GM10248 (cell line): ENCODE measurements around the gene BMPR2.
"Not testable (repeated sequence)": the region's sequence is repeated elsewhere in the genome, so short reads cannot be mapped to it uniquely, and the experiment has no call there.

Experiments
- CTCF ChIA-PET: fragments of 300-600 bp; sonication (Branson Sonifier 250); formaldehyde crosslinking; extraction: SDS; loops from one replicate; lab custom pipeline; 2021; ENCODE audit warnings: antibody characterized with exemption; lab: Yijun Ruan, JAX
- POLR2A ChIA-PET: fragments of 350-650 bp; sonication (Branson Sonifier 250); formaldehyde crosslinking; extraction: SDS; loops from one replicate; lab custom pipeline; 2020; ENCODE audit warnings: antibody characterized with exemption; lab: Yijun Ruan, JAX
- DNase-seq: peaks from one replicate; pipeline ENCODE4 v3.0.0; 2012; ENCODE audit errors: extremely low spot score
- CTCF ChIP-seq: IDR thresholded peaks from 2 replicates; pipeline ENCODE4 v1.5.1; 2012; ENCODE audit warnings: mild to moderate bottlenecking, low read depth; ENCODE audit errors: extremely low read depth, missing control alignments, control extremely low read depth

Gene BMPR2

GRCh38 chr2:202378001-202378400, 1.9 kb downstream of the BMPR2 start:
- CTCF ChIA-PET = interaction anchor here (0.6 kb wide), 1 partner anchor 79 kb away, joined by 3 read pairs; no protein-coding TSS in a partner anchor
- POLR2A ChIA-PET = no interaction called here
- DNase-seq = no peak
- no peak for TF ChIP-seq CTCF

DNA sequence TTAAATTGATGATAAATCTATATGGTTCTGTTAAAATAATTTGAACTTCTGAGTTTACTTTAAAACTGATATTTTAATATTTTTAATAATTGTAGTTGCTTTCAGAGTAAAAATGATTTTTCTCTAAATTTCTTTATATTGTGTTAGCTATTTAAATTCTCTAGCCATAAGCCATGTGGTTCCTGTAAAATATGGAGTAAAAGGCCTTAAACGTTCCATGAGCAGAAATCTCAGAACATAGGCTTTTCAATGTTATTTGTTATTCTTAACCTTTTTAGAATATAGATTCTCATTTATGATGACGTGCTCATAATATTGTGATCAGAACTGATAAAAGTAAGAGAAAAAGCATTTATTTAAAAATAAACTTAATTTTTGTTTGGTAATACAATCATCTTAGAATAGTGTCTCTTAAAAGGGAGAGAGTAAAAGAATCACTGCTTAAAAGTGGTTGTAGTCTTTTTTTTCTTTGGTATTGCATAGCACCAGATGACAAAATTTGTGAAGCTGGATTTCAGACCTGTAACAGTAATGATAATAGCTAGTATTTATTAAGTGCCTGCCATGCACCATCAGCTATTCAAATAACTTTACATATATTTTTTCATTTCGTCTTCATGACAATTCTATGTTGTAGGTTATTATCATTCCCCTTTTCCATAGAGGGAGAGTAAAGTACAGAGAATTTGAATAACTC, 2.7 kb downstream of the BMPR2 start:
- POLR2A ChIA-PET = no interaction called here
- DNase-seq = no peak
- CTCF ChIA-PET = no interaction called here
- TF ChIP-seq CTCF = no peak

GRCh38 chr2:202382684-202383083, 6.6 kb downstream of the BMPR2 start:
- no peak for TF ChIP-seq CTCF
- ChIA-PET CTCF (no interaction called here), POLR2A (no interaction called here)
- no peak for DNase-seq

DNA sequence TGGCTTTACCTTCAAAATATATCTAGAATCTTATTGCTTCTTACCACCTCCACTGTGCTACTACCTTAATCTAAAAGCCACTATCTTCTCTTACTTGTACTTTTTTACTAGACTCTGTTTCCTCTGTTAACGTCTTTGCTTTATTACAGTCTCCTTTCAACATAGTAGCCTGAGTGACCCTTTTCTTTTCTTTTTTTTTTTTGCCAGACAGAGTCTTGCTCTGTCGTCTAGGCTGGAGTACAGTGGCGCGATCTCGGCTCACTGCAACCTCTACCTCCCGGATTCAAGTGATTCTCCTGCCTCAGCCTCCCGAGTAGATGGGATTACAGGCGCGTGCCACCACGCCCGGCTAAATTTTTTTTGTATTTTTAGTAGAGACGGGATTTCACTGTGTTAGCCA, 10.4 kb downstream of the BMPR2 start:
- POLR2A ChIA-PET, CTCF ChIA-PET, DNase-seq: not testable (repeated sequence)

DNA sequence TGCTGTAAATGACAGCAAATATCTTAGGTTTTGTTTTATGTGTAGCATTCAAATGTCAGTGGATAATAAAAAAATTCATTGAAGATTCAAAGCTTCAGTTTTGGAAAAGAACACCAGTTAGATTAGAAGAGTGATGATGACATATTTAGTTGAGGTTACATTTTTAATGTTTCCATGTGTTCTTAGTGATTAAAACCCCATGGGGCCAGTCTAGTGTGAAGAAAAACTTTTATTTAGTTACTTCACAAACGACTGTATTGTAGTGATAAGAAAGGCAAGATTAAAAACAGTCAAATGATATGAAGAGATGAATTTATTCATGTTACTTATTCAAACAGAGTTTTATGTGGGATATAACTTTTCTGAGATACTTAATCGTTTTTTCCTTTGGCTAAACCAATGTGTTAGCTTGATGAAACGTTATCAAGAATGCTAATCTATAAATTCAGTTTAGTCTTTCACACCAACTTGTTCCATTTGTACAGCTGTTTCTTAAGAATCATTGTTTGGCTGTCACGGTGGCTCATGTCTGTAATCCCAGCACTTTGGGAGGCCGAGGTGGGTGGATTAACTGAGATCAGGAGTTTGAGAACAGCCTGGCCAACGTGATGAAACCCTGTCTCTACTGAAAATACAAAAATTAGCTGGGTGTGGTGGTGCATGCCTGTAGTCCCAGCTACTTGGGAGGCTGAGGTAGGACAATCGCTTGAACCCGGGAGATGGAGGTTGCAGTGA, 11.6 kb downstream of the BMPR2 start:
- DNase-seq = no peak
- no peak for TF ChIP-seq CTCF
- POLR2A ChIA-PET = no interaction called here
- CTCF ChIA-PET = no interaction called here

- no peak for DNase-seq
- ChIA-PET POLR2A (no interaction called here), CTCF (interaction anchor here (1.0 to 1.1 kb wide), 3 partner anchors 22 to 187 kb away, joined by 3 to 4 read pairs (median 4); no protein-coding TSS in a partner anchor)
- no peak for TF ChIP-seq CTCF
These were observed 24.8 kb downstream of the BMPR2 start for GRCh38 chr2:202400941-202401340.

DNA sequence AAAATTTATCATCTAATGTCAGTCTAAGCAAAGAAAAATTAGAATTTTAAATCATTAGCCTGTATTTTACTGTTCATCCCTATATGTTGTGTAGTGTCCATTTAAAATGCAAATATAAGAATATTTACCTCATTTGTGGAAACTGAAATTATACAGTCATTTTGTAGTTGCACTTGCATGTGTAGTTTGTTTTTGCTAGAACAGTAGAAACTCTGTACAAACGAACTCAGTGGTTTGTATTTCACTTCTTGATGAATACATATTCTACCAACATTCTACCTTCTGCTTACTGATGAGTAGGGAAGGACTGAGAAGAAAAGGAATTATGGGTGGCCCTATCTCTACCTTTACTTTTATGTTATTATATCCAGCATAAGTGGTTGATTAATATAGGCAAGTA, 29.7 kb downstream of the BMPR2 start:
- no peak for TF ChIP-seq CTCF
- POLR2A ChIA-PET = no interaction called here
- CTCF ChIA-PET = no interaction called here
- DNase-seq = no peak
